Kidney tubule cell (primary cell): ENCODE results near the gene MRTFA.
A peak's percentile ranks its signal among the peaks of the same experiment; 100 is the strongest.
"Not testable (repeated sequence)": the region's sequence is repeated elsewhere in the genome, so short reads cannot be mapped to it uniquely, and the experiment has no call there.

ENCODE experiments used
- DNase-seq: peaks from one replicate; pipeline ENCODE4 v3.0.0-alpha.2; 2018; ENCODE audit warnings: low spot score

Gene MRTFA

DNA sequence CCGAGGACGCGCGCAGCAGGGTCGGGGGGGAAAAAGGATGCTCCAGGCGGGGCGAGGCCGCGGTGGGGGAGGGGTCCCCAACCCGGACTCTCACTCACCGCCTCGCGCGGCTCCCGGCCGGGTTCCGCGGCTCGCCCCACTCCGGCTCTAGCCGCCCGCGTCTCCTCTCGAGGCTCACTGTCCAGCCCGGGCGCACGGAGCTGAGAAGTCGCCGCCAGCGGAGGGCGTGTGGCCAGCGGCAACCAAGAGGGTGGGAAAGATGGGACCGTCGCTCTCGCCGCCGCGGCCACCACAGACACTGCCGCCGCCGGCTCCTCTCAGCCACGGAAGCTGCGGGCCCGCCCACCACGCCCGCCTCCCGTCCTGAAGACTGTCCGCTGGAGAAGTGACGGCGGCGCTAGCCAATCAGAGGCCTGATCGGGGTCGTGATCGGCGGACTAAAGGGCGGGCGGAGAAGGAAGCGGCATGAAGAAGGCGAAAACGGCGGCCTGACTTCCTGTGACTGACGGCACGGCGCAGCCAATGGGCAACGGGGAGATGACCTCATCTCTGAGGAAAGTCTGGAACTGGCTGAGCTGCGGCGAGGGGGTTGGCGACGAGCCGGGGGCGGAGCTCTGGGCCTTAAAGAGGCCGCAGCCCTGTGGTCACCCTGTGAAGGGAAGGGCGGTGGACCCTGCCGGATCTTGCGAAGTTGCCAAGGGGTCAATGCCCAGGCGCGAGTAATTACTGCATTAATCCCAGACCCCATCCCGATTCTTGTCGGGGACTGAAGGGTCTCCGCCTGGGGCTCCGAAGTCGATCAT is at the start of gene MRTFA:
Gene MRTFA, minus strand, starts transcription at position 340 of the 803 bp plus-strand sequence.
- peak; percentile 100 for DNase-seq

GRCh38 chr22:40685406-40685805 is 48.9 kb upstream of the MRTFA start:
- DNase-seq = no peak

DNA sequence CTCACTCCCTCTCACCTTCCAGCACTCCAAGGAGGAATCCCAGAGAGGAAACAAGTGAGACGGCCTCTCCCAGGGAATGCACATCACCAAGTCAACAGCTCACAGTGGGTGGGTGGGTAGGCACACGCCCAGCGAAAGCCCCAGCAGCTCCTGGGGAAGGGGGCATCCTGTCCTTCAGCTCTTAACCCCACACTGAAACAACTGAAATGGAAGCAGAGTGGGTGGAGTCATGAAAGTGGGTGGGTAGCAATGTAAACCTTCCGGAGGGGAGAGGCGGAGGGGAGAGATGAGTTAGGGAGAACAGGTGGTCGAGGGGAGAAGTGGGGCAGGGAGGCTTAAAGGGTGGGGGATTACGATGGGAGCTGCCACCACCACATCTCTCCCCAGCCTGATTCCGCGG is 48.2 kb upstream of the MRTFA start:
- no peak for DNase-seq

DNA sequence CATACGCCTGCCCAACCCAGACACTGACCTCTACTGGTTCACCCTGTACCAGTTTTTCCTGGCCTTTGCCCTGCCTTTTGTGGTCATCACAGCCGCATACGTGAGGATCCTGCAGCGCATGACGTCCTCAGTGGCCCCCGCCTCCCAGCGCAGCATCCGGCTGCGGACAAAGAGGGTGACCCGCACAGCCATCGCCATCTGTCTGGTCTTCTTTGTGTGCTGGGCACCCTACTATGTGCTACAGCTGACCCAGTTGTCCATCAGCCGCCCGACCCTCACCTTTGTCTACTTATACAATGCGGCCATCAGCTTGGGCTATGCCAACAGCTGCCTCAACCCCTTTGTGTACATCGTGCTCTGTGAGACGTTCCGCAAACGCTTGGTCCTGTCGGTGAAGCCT is 44.9 kb upstream of the MRTFA start:
- no peak for DNase-seq

- no peak for DNase-seq
These were observed 44.3 kb upstream of the MRTFA start for GRCh38 chr22:40680819-40681183.

DNA sequence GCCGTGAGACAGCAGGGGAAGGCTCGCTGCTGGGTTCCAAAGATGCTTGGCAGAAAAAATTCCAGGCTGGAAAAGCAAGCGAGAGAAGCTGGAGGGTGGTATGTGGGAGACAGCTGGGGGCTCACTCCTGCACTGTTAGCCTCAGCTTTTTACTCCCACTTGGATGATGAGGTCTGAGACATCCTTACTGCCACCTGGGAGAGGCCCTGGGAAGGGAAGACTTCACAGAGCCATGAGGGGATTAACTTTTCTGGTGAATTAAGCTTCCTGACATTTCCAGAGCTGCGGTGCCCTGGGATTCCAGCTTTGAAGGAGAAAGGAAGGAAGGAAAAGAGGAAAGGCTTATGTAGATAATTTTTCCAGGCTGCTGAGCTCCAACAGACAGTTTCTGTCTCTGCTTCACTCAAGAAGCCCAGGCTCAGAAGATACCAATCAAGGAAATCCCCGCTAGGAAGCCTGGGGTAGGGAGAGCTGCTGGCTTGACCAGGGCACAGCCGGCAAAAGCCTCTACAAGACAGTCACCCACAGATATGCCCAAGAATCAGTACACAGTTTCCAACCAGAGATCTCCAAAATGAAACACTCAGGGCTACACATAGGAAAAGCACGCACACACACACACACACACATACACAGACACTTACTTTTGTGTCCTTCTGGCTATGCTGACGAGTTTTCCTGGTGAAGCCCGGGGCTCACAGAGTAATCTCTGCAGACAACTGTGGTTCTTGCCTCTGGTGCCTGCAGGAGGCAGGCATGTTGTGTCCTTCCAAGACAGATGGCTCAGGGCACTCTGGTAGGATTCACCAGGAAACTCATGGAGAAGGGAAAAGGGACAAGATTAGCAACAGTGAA is 43.7 kb upstream of the MRTFA start:
- no peak for DNase-seq

DNA sequence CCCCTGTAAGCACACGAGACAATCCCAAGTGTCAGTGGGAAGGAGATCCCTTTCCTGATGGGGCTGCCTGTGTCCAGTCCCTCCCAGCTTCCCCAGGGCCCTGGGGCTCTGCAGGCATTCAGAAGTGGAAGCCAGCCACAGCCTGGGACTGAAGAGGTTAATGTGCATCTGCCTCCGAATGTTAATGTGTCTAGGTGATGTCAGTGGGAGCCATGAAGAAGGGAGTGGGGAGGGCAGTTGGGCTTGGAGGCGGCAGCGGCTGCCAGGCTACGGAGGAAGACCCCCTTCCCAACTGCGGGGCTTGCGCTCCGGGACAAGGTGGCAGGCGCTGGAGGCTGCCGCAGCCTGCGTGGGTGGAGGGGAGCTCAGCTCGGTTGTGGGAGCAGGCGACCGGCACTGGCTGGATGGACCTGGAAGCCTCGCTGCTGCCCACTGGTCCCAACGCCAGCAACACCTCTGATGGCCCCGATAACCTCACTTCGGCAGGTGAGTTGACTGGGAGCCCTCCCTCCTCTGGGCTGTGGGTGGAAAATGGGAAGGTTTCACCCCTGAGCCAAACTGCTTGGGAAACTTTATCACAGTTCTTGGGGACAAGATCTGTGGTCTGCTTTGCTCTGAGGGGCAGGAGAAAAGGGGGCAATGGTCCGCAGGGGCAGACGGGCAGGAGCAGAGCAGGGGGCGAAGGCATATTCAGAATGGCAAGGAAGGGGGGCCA is 42.9 kb upstream of the MRTFA start, which contains the start of gene MCHR1:
Gene MCHR1, plus strand, starts transcription at position 236 of the 715 bp plus-strand sequence. Its CDS starts 169 bp downstream, at position 405.
- DNase-seq = no peak

DNA sequence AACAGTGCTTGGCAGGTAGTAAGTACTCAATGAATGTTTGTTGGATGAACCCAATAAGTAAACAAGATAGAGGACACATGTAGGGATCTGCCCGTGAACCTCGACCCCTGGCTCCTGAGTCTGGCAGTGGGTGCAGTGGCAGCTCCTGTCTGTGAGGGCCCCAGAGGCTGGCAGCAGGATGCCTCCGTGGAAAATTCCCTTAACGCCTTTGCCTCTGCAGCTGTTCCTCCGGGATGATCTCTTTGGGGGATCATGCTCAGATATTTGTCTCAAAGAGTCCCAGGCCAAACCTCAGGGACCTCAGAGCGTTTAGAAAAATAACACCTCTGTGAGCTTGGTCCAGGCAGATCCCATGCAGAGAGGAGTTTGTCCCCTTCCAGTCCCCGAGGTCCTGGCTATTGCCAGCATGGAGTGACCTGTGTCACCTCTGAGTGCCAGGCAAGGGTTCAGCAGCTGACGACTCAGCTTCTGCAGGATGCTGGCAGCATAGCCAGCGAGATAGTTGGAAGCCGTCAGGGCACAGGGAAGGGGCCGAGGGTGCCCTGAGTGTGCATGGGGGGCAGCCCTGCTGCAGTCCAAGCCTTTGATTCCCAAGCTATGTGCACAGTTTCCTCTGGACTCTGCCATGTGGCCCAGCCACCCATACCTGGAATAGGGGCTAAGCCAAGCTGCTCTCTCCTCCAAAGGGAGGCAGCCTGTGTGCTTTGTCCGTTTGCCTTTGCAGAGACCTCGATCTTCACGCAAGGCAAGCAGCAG is 42.2 kb upstream of the MRTFA start:
- no peak for DNase-seq

- no peak for DNase-seq
These were observed 40.1 kb upstream of the MRTFA start for GRCh38 chr22:40676644-40677043.

GRCh38 chr22:40676166-40676565 is 39.6 kb upstream of the MRTFA start:
- DNase-seq = not testable (repeated sequence)

- no peak for DNase-seq
These were observed 37.8 kb upstream of the MRTFA start for GRCh38 chr22:40674274-40674673.

- no peak for DNase-seq
These were observed 36.5 kb upstream of the MRTFA start for GRCh38 chr22:40673017-40673416.

DNA sequence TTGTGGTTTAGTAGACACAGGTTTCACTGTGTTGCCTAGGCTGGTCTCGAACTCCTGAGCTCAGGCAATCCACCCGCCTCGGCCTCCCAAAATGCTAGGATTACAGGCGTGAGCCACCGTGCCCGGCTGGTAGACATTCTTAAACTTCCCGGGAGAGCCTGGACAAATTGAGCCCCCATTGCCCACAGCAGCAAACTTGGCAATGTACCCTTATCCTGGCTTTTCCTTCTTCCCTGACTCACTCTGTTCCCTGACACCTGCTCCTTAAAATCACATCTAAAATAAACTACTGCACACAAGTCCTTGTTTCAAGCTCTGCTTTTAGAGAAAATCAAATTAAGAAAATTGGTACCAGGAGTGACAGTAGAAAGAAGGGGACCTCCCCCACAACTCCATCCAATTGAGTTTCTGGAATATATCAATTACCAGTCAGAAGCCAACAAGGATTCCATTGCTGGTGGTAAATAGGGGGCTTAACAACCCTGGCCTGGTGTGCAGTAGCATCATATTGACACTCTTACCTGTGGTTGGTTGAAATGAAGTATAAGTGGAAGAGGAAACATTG is 35.4 kb upstream of the MRTFA start:
- no peak for DNase-seq

DNA sequence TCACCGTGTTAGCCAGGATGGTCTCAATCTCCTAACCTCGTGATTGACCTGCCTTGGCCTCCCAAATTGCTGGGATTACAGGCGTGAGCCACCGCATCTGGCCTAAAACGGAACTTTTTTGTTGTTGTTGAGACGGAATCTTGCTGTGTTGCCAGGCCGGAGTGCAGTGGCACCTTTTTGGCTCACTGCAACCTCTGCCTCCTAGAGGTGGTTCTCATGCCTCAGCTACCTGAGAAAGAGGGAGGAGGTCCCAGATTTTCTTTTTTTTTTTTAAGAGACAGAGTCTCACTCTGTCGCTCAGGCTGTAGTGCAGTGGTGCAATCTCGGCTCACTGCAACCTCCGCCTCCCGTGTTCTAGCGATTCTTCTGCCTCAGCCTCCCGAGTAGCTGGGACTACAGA is 34.9 kb upstream of the MRTFA start:
- DNase-seq = no peak

DNA sequence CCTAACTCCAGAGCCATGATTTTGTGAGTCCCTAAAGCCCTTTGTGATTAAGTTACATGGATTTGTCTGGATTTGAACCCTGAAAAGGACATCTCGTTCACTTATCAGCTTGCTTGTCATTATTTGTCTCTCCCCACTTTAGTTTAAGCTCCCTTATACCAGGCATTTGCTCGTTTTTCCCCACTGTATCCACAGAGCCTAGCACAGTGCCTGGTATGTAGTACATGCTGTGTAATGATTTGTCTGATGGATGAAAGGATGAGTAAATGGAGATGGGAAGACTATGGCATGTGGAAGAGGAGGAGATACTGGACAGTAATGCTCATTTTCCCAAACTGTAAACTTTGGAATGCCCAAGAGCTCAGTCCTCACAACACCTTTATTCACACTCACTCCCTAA is 33.5 kb upstream of the MRTFA start:
- DNase-seq = no peak

GRCh38 chr22:40668611-40669411 is 32.3 kb upstream of the MRTFA start:
- peak; percentile 90 for DNase-seq

DNA sequence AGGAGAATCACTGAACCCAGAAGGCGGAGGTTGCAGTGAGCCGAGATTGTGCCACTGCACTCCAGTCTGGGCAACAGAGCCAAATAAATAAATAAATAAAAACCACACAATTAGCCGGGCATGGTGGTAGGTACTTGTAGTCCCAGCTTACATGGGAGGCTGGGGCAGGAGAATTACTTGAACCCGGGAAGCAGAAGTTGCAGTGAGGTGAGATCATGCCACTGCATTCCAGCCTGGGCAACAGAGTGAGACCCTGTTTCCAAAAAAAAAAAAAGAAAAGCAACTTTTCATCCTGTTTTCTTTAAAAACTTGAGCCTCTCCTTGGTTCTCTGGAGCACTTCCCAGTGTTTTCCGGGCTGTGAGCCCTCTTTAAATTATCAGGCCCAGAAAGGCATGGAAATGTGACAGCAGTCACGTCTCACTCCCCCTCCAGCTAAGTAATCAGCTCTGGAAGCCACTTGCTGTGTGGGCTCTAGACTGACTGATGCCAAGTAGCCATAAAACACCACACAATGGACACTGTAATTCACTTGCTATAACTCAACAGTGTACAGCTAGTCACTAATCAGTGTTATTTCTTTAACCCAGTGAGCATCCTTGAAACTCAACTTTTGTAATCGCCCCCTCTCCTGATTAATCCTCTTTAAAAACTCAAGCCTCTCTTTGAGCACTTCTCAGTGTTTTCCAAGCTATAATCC is 29.8 kb upstream of the MRTFA start:
- DNase-seq = no peak

GRCh38 chr22:40665312-40665711 is 28.8 kb upstream of the MRTFA start:
- no peak for DNase-seq

- no peak for DNase-seq
These were observed 25.2 kb upstream of the MRTFA start for GRCh38 chr22:40661671-40662070.

DNA sequence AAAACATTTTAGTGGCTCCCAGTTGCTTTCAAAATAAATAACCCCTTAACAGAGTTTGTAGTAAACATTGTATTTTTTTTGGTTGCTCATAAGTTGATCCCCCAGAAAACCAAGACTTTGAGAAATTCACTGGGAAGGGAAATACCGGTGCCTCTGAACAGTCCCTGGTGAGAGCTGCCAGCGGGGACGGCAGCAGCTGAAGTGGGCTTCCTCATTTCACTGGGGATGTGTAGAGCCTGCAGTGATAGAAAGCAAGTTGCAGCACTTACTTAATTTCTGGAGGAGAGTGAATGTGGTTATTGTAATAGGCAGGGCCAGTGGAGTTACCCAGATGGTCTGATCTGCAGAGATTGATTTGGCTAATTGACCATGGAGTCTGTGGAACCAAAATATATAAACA is 24.2 kb upstream of the MRTFA start:
- DNase-seq = no peak
